Body of pancreas (tissue), 4 donors: ENCODE data around the gene SUN1.

ENCODE experiments used
- CTCF ChIP-seq, 7 experiments: fragments of 450-650 bp in 4 of 7; fragments of 200-600 bp in 3 of 7; sonication (generic) in 3 of 7; IDR thresholded peaks; one replicate each; pipeline ENCODE4 v1.5.1; 2016 to 2019; ENCODE audit warnings: antibody characterized with exemption in 7 of 7
- POLR2A ChIP-seq, 3 donors: fragments of 450-650 bp; IDR thresholded peaks; one replicate each; pipeline ENCODE4 v1.6.1; 2016; ENCODE audit warnings: antibody characterized with exemption in 3 of 3, mild to moderate bottlenecking in 2 of 3

- TF ChIP-seq CTCF (IDR thresholded peaks at IDR 0.05) (no peak), POLR2A (IDR thresholded peaks at IDR 0.05) (no peak)
These were observed 66.2 kb downstream of the SUN1 start for GRCh38 chr7:898460-898854.
